Femur (tissue), 1 donor: ENCODE measurements around the gene DCP1B.

ENCODE experiments used
- DNase-seq: peaks from one replicate; pipeline ENCODE4 v3.0.0-alpha.2; 2017

Gene DCP1B

DNA sequence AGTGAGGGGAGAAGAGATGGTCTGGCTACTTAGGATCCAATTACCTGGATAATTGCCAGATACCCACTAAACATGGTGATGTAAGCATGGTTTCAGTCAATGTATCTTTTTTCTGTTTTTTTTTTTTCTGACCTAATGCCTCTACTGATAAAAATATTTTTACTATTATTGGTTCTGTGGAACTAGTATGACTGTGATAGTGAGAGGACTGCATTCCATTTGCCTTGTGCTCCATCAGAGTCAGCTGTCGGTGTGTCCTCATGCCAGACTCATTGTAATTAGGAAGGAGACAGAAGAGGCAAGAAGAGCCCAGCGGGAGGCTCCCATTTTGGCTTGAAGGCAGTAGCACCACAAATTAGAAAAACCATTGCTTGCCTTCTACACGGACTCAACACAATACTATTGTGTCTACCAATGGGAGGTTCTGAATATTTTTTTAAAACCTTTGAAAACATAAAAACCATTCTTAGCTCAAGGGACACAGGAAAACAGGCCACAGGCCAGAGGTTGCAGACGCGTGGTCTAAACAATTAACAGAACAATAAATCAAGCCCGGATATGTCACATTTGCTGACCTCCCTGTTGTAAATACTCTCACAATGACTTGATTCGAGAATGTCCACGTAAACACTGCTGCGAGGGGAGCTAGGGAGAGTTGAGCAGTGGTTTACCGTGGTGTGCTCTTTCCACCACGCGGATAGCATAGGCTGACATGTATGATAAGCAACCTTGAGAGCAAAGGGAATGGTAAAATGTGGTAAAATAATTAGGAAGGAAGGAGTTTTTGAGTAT is 13.5 kb upstream of the DCP1B start:
- no peak for DNase-seq

DNA sequence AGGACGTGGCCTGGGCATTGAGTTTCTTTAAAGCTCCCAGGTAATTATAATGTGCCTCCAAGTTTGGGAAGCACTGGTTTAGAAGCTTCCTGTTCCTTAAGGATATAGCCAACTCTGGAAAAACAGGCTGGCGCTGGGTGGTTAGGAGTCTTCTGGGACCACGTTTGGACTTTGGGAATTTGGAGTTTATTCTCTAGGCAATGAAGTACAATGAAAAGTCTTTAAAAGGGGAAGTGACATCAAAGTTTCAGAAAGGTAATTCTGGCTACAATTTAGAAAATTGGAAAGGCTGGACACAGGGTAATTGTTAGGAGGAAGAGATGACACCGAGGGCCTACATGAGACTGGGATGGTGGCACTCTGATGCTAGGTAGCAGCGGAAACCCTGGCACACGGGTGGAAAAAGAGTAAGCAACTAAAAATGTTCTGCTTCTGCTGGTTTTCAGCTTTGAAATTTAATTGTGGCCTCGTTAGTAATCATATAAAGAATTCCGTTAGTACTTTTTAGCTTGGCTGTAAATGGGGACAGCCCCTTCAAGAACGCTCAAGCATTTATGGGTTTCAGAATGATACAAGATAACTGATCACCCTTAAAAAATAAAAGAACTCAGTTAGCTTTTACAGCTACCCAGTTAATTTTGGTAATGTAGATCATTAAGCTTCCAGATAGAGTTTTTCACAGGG is 12.7 kb upstream of the DCP1B start:
- no peak for DNase-seq

DNA sequence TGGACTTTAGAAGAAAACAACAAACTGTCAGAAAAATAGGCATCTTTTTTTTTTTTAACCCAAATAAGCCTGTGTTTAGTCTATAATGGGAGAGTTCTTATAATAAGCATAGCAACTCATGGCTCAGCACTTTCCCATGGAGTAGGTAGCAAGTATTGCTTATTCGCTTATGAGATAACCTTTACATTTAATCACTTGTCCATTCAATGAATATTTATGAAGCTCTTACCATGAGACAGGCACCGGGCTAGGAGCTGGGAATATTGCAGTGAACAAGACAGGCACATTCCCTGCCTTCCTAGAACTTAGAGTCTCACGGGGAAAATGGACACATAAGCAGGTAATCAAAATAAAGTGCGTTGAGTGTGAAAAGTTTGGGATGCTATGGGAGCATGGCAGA is 10.0 kb upstream of the DCP1B start:
- DNase-seq: no peak

DNA sequence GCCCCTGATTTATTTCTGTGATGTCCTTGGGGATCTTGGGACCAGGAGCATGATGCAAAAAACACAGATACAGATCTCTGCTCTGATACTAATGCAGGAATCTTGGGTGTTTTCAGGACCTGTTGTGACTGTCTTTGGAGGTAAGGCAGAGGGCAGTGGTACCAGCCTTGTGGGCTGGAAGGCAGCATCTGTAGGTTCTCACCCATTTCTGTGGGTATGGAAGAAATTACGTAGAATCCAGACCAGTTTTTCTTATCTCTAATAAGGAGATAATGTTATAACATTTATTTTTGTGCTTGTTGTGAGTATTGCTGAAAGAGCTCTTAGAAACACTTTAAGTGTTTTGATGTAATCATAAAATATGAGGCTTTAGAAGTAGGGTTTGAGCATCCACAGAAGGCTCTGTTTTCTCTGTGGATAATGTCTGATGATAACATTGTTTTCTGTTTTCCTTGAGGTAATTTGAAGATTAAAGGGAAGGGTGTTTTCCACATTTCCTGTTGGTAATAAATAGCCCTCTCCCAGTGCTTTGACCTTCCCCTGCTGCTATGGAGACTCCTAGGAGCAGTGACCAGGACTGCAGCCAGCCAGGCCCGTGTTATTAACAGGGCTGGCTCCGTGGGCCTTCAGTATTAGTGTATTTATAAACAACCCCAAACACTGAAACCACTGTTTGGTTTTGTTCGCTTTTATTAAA is 9.4 kb upstream of the DCP1B start:
- DNase-seq: no peak

DNA sequence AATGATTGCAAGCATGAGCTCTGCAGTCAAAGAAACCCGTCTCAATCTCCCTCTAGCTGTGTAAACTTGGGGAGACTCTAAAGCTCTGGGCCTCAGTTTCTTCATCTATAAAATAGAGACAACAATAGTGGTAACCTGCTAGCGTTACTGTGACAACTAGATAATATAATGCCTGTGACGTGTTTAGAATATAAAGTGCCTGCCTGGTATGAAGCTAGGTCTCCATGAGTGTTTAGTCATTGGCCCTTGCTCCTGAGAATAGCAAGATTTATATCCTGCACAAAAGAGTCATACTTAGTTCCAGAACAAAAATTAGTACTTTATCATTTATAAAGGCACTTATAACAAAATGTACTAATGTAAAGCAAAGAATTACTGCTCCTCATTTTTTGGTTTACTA is 8.8 kb upstream of the DCP1B start:
- DNase-seq: no peak

DNA sequence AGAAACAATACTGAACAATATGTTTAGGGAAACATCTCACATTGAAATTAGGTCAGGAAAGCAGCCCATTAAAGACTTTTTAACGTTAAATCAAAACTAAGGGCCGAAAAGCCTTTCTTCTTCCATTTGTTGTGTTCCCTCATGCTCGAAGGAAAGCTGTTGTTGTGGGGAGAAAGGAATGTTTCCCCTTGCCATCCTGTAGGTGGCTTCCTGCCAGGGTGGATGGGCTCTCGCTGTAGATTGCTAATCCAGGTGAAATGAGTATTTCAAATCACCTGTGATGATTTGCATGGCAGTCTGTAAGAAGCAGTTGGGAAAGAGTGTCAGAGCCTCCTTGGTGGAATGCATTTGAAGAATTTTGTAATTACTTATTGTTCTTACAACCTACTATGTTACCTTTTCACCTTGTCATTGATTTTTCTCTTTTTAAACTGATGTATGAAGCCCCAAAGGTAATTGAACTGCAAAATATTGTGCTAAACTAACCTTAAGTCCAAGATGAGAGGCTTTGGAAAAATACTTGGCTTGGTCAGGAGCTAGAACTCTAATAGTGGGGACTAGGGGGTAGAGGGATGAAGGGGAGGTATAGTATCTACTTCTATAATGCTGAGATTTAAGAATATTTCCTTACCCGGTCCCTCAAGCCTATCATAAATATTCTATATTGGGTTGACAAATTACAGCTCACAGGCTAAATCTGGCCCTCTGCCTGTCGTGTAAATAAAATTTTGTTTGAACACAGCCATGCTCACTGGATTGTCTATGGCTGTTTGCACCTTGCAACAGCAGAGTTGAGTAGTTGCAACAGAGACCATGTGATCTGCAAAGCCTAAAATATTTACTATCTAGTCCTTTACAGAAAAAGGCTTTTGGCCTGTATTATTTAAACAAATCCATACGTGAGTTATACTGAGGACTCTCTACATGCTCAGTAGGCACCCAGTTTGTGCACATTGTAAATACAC is 7.7 kb upstream of the DCP1B start:
- DNase-seq: no peak

DNA sequence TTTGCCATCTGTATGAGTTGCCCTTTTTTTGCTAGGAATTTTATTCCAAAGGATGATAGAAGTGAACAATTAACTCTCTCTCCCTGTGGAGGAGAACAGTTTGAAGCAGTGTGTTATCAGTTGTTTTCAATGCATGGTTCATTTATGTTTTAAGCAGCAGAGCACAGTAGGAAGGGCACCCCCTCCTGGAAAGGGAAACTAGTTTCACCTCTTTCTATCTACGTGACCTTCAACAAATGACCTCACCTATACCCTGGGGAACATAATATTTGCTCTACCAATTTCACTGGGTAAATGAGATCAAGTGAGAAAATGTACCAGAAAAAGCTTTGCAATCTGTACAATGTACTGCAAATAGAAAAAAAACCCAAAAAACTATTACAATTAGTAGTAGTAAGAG is 5.4 kb upstream of the DCP1B start:
- DNase-seq: no peak

DNA sequence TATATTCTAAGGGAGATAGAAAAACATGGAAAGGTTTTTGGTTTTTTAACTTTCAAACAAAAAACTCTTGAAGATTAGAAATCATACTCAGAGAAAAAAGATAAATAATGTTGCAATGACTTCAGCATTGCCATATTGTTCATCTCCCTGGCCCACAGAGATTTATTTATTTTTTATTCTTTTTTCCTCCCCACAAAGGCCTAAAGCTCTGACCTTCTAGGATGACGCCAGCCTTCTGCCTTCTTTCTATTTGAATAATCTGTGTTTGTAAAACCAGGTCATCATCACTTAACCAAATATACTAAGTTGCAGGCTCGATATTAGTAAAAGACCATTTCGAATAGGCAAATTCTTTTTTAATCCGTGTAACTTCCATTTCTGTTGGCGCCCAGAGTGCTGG is 4.4 kb upstream of the DCP1B start:
- DNase-seq: no peak

DNA sequence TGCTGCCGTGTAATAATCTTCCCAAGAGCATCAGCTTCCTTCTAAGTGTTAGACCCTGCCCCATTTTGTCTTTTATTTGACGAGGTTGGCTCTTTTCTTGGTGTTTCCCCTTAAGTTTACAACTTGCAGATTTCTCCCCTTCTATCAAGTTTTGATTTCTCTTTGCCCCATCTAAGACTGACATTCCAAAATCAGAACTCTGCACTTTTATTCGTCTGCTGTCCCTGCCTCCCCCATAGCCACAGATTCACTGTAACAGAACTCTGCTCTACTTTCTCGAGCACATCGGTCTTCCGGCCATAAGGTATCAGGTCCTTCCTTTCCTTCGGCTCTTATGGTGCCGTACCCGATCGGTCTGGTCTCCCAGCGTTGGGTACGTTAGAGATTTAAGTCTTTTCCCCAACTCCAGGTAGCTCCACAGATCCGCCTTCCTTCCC is 563 bp downstream of the DCP1B start:
- DNase-seq: no peak

DNA sequence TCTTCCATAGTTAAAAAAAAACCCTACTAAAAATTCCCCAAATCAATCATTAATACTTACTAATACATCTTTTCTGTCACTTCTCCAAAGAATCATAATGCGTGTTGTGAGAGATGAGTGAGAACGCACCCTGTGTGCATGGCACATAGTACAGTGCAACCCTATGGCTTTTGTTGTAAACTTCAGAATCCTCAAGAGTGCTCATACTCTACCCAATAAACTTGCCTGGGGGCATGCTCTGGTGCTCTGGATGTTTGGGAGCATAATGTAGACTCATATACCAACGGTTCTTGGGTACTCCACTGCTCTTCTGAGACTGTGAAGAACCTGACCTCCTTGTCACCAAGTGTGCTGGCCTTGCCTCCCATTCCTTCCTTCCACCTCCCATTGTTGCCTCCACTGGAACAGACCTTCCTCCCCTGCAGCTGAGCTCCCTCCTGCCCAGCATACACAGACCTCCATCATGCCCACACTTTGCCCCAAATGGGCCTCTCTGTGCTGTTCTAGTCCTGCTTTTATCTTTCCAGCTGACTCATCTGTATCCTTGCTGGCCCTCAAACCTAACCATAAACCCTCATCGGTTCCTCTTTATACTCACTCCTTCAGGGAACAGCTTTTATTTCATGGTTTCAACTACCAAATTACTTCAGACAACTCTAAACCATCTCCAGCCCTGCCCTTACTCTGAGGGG is 8.9 kb downstream of the DCP1B start:
- no peak for DNase-seq

DNA sequence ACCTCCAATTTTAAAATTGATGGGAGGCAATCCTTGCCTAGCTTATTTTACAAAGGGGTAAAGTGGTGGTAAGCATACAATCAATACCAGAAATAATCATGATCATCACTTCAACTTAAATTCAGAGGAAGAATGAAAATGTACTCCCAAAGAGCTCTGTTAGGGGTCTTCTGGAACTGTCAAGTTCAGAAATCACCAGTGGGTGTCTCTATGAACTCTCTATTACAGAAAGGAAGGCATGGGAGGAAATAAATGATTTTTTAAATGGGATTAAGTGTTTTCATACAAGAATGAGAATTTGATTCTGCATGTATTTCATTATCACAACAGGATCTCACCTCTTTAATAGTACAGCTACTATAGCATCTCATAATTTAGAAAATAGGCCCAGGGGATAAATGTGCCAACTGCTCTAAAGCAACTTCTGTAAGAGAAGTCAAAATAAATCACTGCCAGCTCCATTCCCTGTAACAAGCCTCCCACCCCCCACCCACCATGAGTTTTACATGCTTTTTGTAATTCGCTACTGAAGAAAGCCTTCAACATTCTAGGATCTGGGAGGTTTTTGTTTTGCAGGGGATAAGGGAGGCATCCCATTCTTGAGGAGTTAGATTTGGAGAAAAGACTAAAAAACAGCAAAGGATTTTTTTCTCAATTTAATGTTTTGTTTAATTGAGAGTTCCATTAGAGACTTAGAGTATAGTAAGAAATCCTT is 9.7 kb downstream of the DCP1B start:
- no peak for DNase-seq

DNA sequence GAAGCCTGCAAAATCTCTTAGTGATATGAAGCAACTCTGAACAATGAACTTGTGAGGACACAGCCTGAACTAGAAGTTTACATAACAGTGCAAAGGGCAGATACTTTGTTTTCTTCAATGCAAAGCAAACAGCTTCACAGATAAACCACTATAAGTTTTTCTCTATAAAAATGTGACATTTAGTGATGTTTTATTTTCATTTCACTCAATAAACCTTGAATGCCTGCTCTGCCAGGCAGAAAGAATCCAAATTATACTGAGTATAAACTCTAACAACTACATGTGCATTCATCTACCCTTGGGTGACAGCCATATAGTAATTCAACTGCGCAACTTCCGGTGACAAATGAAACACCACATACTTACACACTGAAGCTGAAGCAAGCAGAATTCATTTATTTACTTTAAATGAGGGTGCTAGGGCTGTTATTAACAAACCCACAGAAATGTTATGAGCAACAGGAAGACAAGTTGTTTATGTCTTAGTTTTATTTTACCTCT is 10.3 kb downstream of the DCP1B start:
- no peak for DNase-seq

DNA sequence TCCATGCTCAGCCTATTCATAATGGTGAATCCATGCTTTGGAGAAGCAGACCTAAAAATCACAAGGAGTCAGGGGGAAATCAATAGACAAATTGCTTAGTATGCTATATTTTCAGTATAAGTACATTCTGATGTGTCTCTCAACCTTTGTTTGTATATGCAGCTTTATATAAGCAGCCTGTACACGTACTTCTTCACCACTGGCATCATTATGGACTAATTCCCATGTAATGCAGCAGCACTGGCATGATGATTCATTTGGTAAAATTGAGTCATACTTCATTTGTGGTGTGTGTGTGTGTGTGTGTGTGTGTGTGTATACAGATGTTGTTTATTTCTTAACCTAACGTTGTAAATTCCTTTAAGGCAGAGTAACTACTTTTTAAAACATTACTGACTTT is 10.9 kb downstream of the DCP1B start:
- no peak for DNase-seq

DNA sequence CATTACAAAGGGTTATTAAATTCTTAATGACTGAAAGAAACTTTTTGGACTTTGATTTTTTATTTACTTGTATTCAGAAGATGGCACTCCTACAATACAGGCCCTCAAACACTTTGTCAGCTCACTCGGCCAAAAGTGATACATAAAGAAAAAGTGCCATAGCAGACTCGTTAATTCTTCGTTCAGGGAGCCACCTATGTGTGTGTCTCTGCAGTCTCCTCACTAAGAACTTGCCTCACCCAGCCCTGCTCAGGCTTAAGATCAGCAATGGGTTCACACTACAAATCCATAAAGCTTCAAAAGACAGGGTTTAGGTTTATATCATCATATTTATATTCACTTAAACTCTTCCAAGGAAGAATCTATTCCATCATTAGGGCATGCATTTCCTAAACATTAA is 11.5 kb downstream of the DCP1B start:
- no peak for DNase-seq

DNA sequence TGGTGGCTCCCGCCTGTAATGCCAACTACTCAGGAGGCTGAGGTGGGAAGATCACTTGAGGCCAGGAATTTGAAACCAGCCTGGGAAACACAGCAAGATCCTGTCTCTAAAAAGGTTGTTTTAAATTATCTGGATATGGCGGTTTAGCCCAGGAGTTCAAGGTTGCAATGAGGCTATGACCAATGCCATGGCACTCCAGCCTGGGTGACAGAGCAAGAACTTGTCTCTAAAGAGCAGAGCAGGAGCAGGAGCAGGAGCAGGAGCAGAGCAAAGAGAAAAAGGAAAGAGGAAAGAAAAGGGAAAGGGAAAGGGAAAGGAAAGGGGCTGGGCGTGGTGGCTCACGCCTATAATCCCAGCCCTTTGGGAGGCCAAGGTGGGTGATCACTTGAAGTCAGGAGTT is 15.1 kb downstream of the DCP1B start:
- no peak for DNase-seq

DNA sequence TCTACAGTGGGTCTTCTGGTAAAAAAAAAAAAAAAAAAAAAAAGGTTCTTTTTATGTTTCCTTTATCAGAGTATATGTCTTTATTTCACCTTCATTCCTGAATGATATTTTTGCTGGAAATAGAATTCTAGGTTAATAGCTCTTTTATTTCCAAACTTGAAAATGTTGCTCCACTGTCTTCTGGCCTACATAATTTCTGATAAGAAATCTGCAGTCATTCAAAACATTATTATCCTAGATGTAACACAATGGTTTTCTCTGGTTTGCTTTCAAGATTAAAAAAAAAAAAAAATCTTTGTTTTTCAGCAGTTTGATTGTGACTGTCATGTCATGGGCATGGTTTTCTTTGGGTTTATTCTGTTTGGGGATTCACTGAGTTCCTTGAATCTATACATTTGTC is 19.5 kb downstream of the DCP1B start:
- no peak for DNase-seq

DNA sequence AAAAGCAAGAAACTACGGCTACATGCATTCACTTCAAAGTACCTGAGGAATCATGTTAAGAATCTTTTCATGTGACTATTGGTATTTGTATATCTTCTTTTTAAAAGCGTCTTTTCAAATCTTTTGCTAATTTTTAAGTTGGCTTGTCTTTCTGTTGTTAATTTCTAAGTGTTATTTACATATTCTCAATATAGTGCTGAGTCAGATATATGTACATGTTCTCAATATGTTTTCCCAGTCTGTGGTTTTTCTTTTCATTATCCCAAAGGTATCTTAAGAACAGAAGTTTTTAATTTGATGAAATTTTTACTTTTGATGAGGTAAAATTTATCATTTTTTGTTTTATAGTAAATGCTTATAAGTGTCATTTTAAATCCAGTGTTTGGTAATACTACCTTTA is 24.0 kb downstream of the DCP1B start:
- no peak for DNase-seq

DNA sequence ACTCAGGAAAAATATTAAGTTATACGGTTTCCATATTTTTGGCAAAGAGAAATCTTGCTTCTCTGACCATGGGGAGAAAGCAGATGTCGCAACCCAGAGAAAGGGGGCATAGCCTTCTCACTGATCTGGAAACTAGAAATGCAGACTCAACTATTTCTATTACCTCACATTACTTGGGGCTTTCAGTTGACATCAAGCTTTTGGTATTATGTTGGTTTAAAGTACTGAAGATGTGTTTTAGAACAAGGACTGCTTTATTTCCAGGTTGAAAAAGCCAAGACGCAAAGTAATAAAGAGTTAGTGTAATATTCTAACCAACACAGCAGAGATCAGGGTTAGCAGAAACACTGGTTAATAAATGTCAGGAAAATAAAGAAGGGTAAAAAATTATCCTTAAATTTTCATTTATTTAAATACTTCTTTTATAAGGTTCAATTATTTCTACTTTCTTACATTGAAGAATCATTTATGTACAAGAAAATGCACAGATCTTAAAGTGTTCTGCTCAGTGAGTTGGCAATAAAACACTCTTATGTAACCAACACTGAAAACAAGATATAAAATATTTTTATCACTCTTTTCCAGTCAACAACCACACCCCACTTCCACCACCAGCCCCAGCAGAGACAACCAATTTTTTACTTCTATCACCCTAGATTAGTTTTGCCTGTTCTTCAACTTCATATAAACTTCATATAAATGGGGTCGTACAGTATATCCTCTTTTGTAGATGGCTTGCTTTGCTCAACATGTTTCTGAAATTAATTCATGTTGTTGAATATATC is 26.0 kb downstream of the DCP1B start:
- no peak for DNase-seq

DNA sequence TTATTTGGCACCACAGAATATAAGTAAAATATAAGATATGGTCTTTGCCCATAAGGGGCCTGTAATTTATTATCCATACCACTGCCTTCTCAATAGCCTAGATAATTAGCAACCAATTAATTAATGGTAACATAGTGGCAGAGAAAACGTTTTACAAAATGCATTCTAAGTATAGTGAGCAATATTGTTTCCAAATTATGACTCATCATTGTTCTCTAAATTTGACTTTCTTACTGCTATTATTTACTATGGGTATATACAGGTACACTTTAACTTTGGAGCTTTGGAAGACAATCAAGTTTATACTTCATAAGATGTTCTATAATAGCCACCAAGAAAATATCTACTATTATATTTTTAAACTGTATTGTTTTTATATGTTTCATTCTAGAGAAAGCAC is 26.7 kb downstream of the DCP1B start:
- DNase-seq: no peak

DNA sequence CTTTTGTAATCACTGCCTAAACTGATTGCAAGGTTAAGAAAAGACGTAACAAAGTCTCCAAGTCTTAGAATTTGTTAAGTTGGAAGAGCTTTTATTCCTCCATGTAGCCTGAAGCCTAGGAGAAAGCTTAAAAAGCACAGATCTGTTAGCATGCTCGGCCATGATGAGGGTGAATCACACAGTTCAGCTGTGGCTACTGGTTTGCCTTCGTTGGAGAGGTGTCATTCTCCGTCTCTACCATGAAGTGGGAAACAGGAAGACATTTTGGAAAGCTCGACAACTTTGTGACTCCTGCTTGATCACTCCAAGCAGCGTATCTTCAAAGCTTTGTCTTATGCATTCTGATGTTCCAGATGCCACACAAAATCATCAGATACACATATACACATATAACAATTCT is 27.1 kb downstream of the DCP1B start:
- no peak for DNase-seq

DNA sequence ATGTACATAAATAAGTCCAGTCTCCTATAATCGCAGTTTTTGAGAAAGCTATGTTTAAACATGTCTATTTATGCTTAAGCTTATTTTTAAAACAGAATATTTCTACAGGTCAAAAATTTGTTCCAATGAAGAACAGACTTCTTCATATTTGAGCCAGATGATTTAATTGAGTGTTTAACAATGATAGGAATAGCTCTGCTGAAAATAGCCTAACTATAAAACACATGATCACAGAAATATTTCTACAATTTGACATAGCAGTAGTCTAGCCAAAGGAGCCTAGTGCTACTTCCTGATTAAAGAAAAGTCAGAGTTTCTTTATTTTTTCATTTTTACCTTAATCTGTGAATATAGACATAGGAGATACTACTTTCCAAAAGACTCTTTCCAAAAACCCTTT is 29.4 kb downstream of the DCP1B start:
- no peak for DNase-seq
